GM23248 (cell line): ENCODE data around the gene SNX9. TPM values are rescaled to one million over a fixed set of nuclear protein-coding genes. Genes with fewer than 3 reads are reported as not detected.
"Not testable (repeated sequence)": the region's sequence is repeated elsewhere in the genome, so short reads cannot be mapped to it uniquely, and the experiment has no call there.

Source experiments
- DNase-seq: peaks from one replicate; pipeline ENCODE4 v3.0.0-alpha.2; 2015
- H2AFZ ChIP-seq: fragments of 200-600 bp; sonication (generic); 2 replicates; pipeline ENCODE4 v1.6.1; 2016; ENCODE audit warnings: antibody characterized with exemption
- H3F3A ChIP-seq: fragments of 200-600 bp; sonication (generic); 2 replicates; pipeline ENCODE4 v1.6.1; 2016; ENCODE audit warnings: mild to moderate bottlenecking, antibody characterized with exemption, mixed run types; ENCODE audit not compliant: insufficient read depth
- H3K27ac ChIP-seq: fragments of 200-600 bp; sonication (generic); 2 replicates; pipeline ENCODE4 v1.5.1; 2016; ENCODE audit warnings: mild to moderate bottlenecking
- H3K27me3 ChIP-seq: fragments of 200-600 bp; sonication (generic); replicated peaks from 2 replicates; pipeline ENCODE4 v1.6.1; 2016; ENCODE audit warnings: mild to moderate bottlenecking; ENCODE audit not compliant: insufficient read depth
- H3K36me3 ChIP-seq: fragments of 200-600 bp; sonication (generic); 2 replicates; pipeline ENCODE4 v1.6.1; 2016; ENCODE audit warnings: low read depth, mild to moderate bottlenecking
- H3K4me1 ChIP-seq: fragments of 200-600 bp; sonication (generic); 2 replicates; pipeline ENCODE4 v1.6.1; 2016; ENCODE audit warnings: mild to moderate bottlenecking; ENCODE audit not compliant: insufficient read depth
- H3K4me2 ChIP-seq: fragments of 200-600 bp; sonication (generic); one replicate; pipeline ENCODE4 v1.6.1; 2016; ENCODE audit warnings: mild to moderate bottlenecking; ENCODE audit not compliant: unreplicated experiment
- H3K4me3 ChIP-seq: fragments of 200-600 bp; sonication (generic); 2 replicates; pipeline ENCODE4 v1.5.1; 2016; ENCODE audit warnings: mild to moderate bottlenecking
- H3K79me2 ChIP-seq: fragments of 200-600 bp; sonication (generic); 2 replicates; pipeline ENCODE4 v1.6.1; 2016; ENCODE audit warnings: mild to moderate bottlenecking; ENCODE audit not compliant: insufficient read depth
- H3K9ac ChIP-seq: fragments of 200-600 bp; sonication (generic); 2 replicates; pipeline ENCODE4 v1.6.1; 2016; ENCODE audit warnings: mild to moderate bottlenecking
- H3K9me2 ChIP-seq: fragments of 200-600 bp; sonication (generic); 2 replicates; pipeline ENCODE4 v1.6.1; 2016; ENCODE audit warnings: mixed run types, mild to moderate bottlenecking, moderate library complexity; ENCODE audit not compliant: insufficient read depth
- H3K9me3 ChIP-seq: fragments of 200-600 bp; sonication (generic); one replicate; pipeline ENCODE4 v1.6.1; 2017; ENCODE audit warnings: low read depth
- H4K20me1 ChIP-seq: fragments of 200-600 bp; sonication (generic); 2 replicates; pipeline ENCODE4 v1.6.0; 2016; ENCODE audit not compliant: insufficient read depth
- EZH2 ChIP-seq: fragments of 200-600 bp; sonication (generic); IDR thresholded peaks from 2 replicates; pipeline ENCODE4 v1.6.1; 2018; ENCODE audit warnings: antibody characterized with exemption, mild to moderate bottlenecking; ENCODE audit not compliant: insufficient read depth, poor library complexity, severe bottlenecking
- EZH2phosphoT487 ChIP-seq: fragments of 200-600 bp; sonication (generic); IDR thresholded peaks from 2 replicates; pipeline ENCODE4 v1.6.1; 2018; ENCODE audit warnings: antibody characterized with exemption, moderate library complexity, mild to moderate bottlenecking, low read depth; ENCODE audit not compliant: insufficient read depth
- WGBS, 2 experiments: methylation state at CpG; one replicate each; pipeline ENCODE4 v1.1.6; 2015 to 2017; ENCODE audit warnings: low lambda C conversion rate in 2 of 2, low coverage in 1 of 2; ENCODE audit errors: missing lambda C conversion rate in 2 of 2; 5-methylcytosine and 5-hydroxymethylcytosine counted together
- in situ Hi-C: fragments of 300-500 bp; cut with MboI; formaldehyde crosslinking; loops from 2 replicates; pipeline ENCODE4 v1.15.0; 2020
- polyA plus RNA-seq: library from polyadenylated mRNA; unstranded; fragments of >200 nt; fragmentation: Nextera tagmentation; extraction: Ambion mirVana; gene quantifications from 2 replicates; pipeline ENCODE4 v1.2.1, GENCODE V29; 2016
- total RNA-seq: library from RNA; depleted of rRNA; stranded (reverse); fragments of >200 nt; shearing (Covaris generic); gene quantifications from 2 replicates; pipeline ENCODE4 v1.2.3, GENCODE V29; 2014

The SNX9 gene
- total and polyA plus RNA-seq, 2 experiments from 2014 or later, result 80.4 to 89.6 TPM

GRCh38 chr6:157853902-157854502, 31.0 kb downstream of the SNX9 start:
- Histone ChIP-seq H2AFZ (no peak overlapping the region), H4K20me1 (peaks cover 20% of the 10 kb centered on the region), H3K79me2 (peaks cover 100% of the 10 kb centered on the region), H3K27ac (no peak overlapping the region), H3K27me3 (no peaks in the 10 kb centered on the region), H3K9me2 (no peaks in the 10 kb centered on the region), H3K4me2 (no peak overlapping the region), H3K4me3 (no peak overlapping the region), H3F3A (peaks cover 63% of the 10 kb centered on the region), H3K4me1 (no peaks in the 10 kb centered on the region), H3K36me3 (0 out of 2 replicates have a peak, but pooled peaks cover 3% of the 10 kb centered on the region), H3K9me3 (no peaks in the 10 kb centered on the region), H3K9ac (no peak overlapping the region)
- TF ChIP-seq EZH2 (no peak), EZH2phosphoT487 (no peak)
- in situ Hi-C loops, result no loop called here
- WGBS, 2 experiments, result 95 to 100% methylated on average over 1 of the region's 1 CpG
- DNase-seq, result no peak

GRCh38 chr6:157855325-157855724, 32.3 kb downstream of the SNX9 start:
- H4K20me1 ChIP-seq, result peaks cover 15% of the 10 kb centered on the region
- peaks cover 100% of the 10 kb centered on the region for H3K79me2 ChIP-seq

GRCh38 chr6:157855804-157856203, 32.8 kb downstream of the SNX9 start:
- H3K27ac ChIP-seq, H3K36me3 ChIP-seq, H3K4me3 ChIP-seq, H3K4me2 ChIP-seq, H3K9me2 ChIP-seq, H3K9me3 ChIP-seq, in situ Hi-C loops, DNase-seq, H3K9ac ChIP-seq, H2AFZ ChIP-seq, H3K27me3 ChIP-seq, H3K4me1 ChIP-seq: not testable (repeated sequence)
- peaks cover 69% of the 10 kb centered on the region for H3F3A ChIP-seq
- H3K79me2 ChIP-seq, result peaks cover 100% of the 10 kb centered on the region
- H4K20me1 ChIP-seq, result peaks cover 15% of the 10 kb centered on the region
- WGBS, 2 experiments, result 92 to 94% methylated on average over 10 of the region's 10 CpGs

More at GRCh38 chr6:157855325-157855724, 32.3 kb downstream of the SNX9 start:
- H3K9me2 ChIP-seq, result no peaks in the 10 kb centered on the region
- H3K9me3 ChIP-seq, result no peaks in the 10 kb centered on the region
- peaks cover 69% of the 10 kb centered on the region for H3F3A ChIP-seq
- H3K4me2 ChIP-seq, result no peak overlapping the region
- no peak overlapping the region for H3K27ac ChIP-seq
- no peak for DNase-seq
- H3K27me3 ChIP-seq, result no peaks in the 10 kb centered on the region
- in situ Hi-C loops, result no loop called here
- no peak for TF ChIP-seq EZH2
- peaks cover 5% of the 10 kb centered on the region; the same call in 1 of the 2 replicates for H3K4me1 ChIP-seq
- H3K36me3 ChIP-seq, result 0 out of 2 replicates have a peak, but pooled peaks cover 3% of the 10 kb centered on the region
- no peak overlapping the region for H3K4me3 ChIP-seq
- 97 to 99% methylated on average over 5 of the region's 5 CpGs for WGBS, 2 experiments
- H2AFZ ChIP-seq, result no peak overlapping the region
- no peak overlapping the region for H3K9ac ChIP-seq

- in situ Hi-C loops, H3K9me2 ChIP-seq, H3K27me3 ChIP-seq, H3K9me3 ChIP-seq, H3K36me3 ChIP-seq, H3K27ac ChIP-seq, DNase-seq, H3K4me2 ChIP-seq, H2AFZ ChIP-seq, H3K9ac ChIP-seq, H3K4me3 ChIP-seq: not testable (repeated sequence)
- Histone ChIP-seq H3F3A (peaks cover 60% of the 10 kb centered on the region), H3K79me2 (peaks cover 100% of the 10 kb centered on the region), H3K4me1 (peaks cover 37% of the 10 kb centered on the region), H4K20me1 (peaks cover 11% of the 10 kb centered on the region)
- WGBS, 2 experiments, result 100% methylated on average over 1 of the region's 1 CpG
These were observed 35.6 kb downstream of the SNX9 start for GRCh38 chr6:157858664-157859063.
